NT2/D1 (cell line): ENCODE data around the gene CAMK2A.
"Not testable (repeated sequence)": the region's sequence is repeated elsewhere in the genome, so short reads cannot be mapped to it uniquely, and the experiment has no call there.

ENCODE experiments used
- DNase-seq: peaks from one replicate; pipeline ENCODE4 v3.0.0-alpha.2; 2011; ENCODE audit warnings: low read depth, low spot score
- H3K27me3 ChIP-seq: 2 replicates; pipeline ENCODE4 v1.6.0; 2011; ENCODE audit warnings: mild to moderate bottlenecking; ENCODE audit not compliant: insufficient read length, insufficient read depth
- H3K36me3 ChIP-seq: 2 replicates; pipeline ENCODE4 v1.6.1; 2011; ENCODE audit warnings: mild to moderate bottlenecking, low read length, mixed read lengths; ENCODE audit not compliant: insufficient read depth, insufficient read length
- H3K4me1 ChIP-seq: 2 replicates; pipeline ENCODE4 v1.5.1; 2011; ENCODE audit not compliant: insufficient read depth, insufficient read length
- H3K4me3 ChIP-seq: 2 replicates; pipeline ENCODE4 v1.5.1; 2011; ENCODE audit warnings: low read depth; ENCODE audit not compliant: insufficient read length
- H3K9ac ChIP-seq: 2 replicates; pipeline ENCODE4 v1.6.0; 2011; ENCODE audit warnings: low read depth; ENCODE audit not compliant: insufficient read length
- H3K9me3 ChIP-seq: 2 replicates; pipeline ENCODE4 v1.5.1; 2011; ENCODE audit warnings: mild to moderate bottlenecking, low read length; ENCODE audit not compliant: insufficient read depth
- SUZ12 ChIP-seq: IDR thresholded peaks from 2 replicates; pipeline ENCODE4 v1.6.1; 2011; ENCODE audit not compliant: insufficient read length, insufficient read depth; ENCODE audit errors: extremely low read depth
- YY1 ChIP-seq: IDR thresholded peaks from 2 replicates; pipeline ENCODE4 v1.6.1; 2011; ENCODE audit not compliant: insufficient read length, insufficient read depth
- ZNF274 ChIP-seq: IDR thresholded peaks from 2 replicates; pipeline ENCODE4 v1.6.1; 2011; ENCODE audit warnings: mild to moderate bottlenecking, low read depth, low read length

The CAMK2A gene

GRCh38 chr5:150251504-150251903 is 38.1 kb downstream of the CAMK2A start:
- H3K9ac ChIP-seq, result no peak overlapping the region
- TF ChIP-seq ZNF274, result no peak
- no peak for TF ChIP-seq YY1
- no peak for TF ChIP-seq SUZ12
- H3K4me3 ChIP-seq, result no peak overlapping the region
- H3K27me3 ChIP-seq, result no peaks in the 10 kb centered on the region
- no peaks in the 10 kb centered on the region for H3K4me1 ChIP-seq
- DNase-seq, result no peak
- H3K36me3 ChIP-seq, result no peaks in the 10 kb centered on the region
- no peaks in the 10 kb centered on the region for H3K9me3 ChIP-seq

- Histone ChIP-seq H3K36me3 (no peaks in the 10 kb centered on the region), H3K9ac (no peak overlapping the region), H3K9me3 (no peaks in the 10 kb centered on the region), H3K27me3 (no peaks in the 10 kb centered on the region), H3K4me1 (no peaks in the 10 kb centered on the region), H3K4me3 (no peak overlapping the region)
- no peak for DNase-seq
- TF ChIP-seq ZNF274 (no peak), SUZ12 (no peak), YY1 (no peak)
These were observed 39.8 kb downstream of the CAMK2A start for GRCh38 chr5:150249744-150250143.

GRCh38 chr5:150248946-150249345 is 40.6 kb downstream of the CAMK2A start:
- no peaks in the 10 kb centered on the region for H3K27me3 ChIP-seq
- no peaks in the 10 kb centered on the region for H3K4me1 ChIP-seq
- TF ChIP-seq YY1 (no peak), ZNF274 (no peak), SUZ12 (no peak)
- no peak overlapping the region for H3K4me3 ChIP-seq
- H3K36me3 ChIP-seq, result no peaks in the 10 kb centered on the region
- no peak for DNase-seq
- no peaks in the 10 kb centered on the region for H3K9me3 ChIP-seq
- no peak overlapping the region for H3K9ac ChIP-seq

GRCh38 chr5:150248493-150248892 is 41.1 kb downstream of the CAMK2A start:
- not testable (repeated sequence) for H3K27me3 ChIP-seq, H3K4me1 ChIP-seq, H3K9me3 ChIP-seq, H3K36me3 ChIP-seq, H3K9ac ChIP-seq, DNase-seq, H3K4me3 ChIP-seq

GRCh38 chr5:150247726-150248125 is 41.8 kb downstream of the CAMK2A start:
- TF ChIP-seq YY1 (no peak), ZNF274 (no peak), SUZ12 (no peak)
- no peaks in the 10 kb centered on the region for H3K4me1 ChIP-seq
- H3K9me3 ChIP-seq, result no peaks in the 10 kb centered on the region
- no peak overlapping the region for H3K4me3 ChIP-seq
- H3K9ac ChIP-seq, result no peak overlapping the region
- no peaks in the 10 kb centered on the region for H3K27me3 ChIP-seq
- no peak for DNase-seq
- H3K36me3 ChIP-seq, result no peaks in the 10 kb centered on the region

GRCh38 chr5:150246835-150247234 is 42.7 kb downstream of the CAMK2A start:
- no peaks in the 10 kb centered on the region for H3K9me3 ChIP-seq
- no peak overlapping the region for H3K4me3 ChIP-seq
- TF ChIP-seq YY1 (no peak), SUZ12 (no peak), ZNF274 (no peak)
- H3K9ac ChIP-seq, result no peak overlapping the region
- H3K27me3 ChIP-seq, result no peaks in the 10 kb centered on the region
- H3K36me3 ChIP-seq, result no peaks in the 10 kb centered on the region
- DNase-seq, result no peak
- no peaks in the 10 kb centered on the region for H3K4me1 ChIP-seq

- Histone ChIP-seq H3K36me3 (no peaks in the 10 kb centered on the region), H3K4me1 (no peaks in the 10 kb centered on the region), H3K9me3 (no peaks in the 10 kb centered on the region), H3K9ac (no peak overlapping the region), H3K27me3 (no peaks in the 10 kb centered on the region), H3K4me3 (no peak overlapping the region)
- TF ChIP-seq YY1 (no peak), ZNF274 (no peak), SUZ12 (no peak)
- no peak for DNase-seq
These were observed 43.1 kb downstream of the CAMK2A start for GRCh38 chr5:150246429-150246828.

- no peaks in the 10 kb centered on the region for H3K4me1 ChIP-seq
- H3K4me3 ChIP-seq, result no peak overlapping the region
- no peaks in the 10 kb centered on the region for H3K9me3 ChIP-seq
- no peaks in the 10 kb centered on the region for H3K27me3 ChIP-seq
- DNase-seq, result no peak
- TF ChIP-seq ZNF274, result no peak
- no peak for TF ChIP-seq SUZ12
- no peak for TF ChIP-seq YY1
- no peak overlapping the region for H3K9ac ChIP-seq
- no peaks in the 10 kb centered on the region for H3K36me3 ChIP-seq
These were observed 43.8 kb downstream of the CAMK2A start for GRCh38 chr5:150245808-150246207.
